Umbilical cord (tissue), 2 donors: ENCODE data around the gene S100P. TPM values are rescaled to one million over a fixed set of nuclear protein-coding genes. Genes with fewer than 3 reads are reported as not detected.
"Not testable (repeated sequence)": the region's sequence is repeated elsewhere in the genome, so short reads cannot be mapped to it uniquely, and the experiment has no call there.

Experiments
- DNase-seq: peaks from one replicate; pipeline ENCODE4 v3.0.0-alpha.2; 2015; ENCODE audit warnings: low spot score
- total RNA-seq: library from RNA; depleted of rRNA; stranded (reverse); fragments of >200 nt; gene quantifications from one replicate; pipeline ENCODE4 v1.2.3, GENCODE V29; 2014; ENCODE audit warnings: low replicate concordance; ENCODE audit not compliant: insufficient read depth

Gene S100P
- 5.3 TPM for total RNA-seq

DNA sequence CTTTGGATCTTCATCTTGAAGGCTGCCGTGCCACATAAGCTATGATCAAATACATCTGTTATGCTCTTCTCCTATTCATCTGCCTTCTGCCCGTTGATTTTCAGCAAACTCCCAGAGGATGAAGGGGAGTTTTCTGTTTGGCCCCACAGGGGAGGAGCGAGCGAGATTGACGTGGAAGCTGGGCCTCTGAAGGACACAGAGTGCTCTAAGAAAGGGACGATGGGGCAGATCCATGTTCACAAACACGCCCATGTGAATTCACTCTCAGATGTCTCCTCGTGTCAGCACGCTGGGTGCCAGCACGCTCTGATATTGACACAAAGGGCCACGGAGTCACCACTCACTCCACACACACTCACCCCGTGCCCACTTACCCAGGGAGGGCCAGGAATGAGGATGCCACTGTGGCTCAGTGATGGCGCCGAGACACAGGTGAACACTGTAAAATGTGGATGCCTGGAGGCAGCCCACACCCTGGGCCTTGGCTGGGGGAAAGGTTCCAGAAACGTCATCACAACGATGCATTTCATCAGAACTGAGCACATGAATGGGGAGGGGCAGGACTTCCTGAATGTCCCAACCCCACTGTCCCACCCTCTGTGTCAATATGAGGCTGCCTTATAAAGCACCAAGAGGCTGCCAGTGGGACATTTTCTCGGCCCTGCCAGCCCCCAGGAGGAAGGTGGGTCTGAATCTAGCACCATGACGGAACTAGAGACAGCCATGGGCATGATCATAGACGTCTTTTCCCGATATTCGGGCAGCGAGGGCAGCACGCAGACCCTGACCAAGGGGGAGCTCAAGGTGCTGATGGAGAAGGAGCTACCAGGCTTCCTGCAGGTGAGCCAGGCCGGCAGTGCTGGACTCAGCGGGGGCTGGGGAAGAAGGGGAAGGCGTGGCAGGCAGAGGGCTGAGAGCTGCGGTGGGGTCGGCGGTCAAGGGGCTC lies at the start of gene S100P:
Gene S100P, plus strand, starts transcription at position 648 of the 946 bp plus-strand sequence. Its CDS starts 55 bp downstream, at position 703.
- DNase-seq = peak; percentile 78

GRCh38 chr4:6644792-6645530 lies 48.7 kb upstream of the S100P start:
- DNase-seq = no peak

- no peak for DNase-seq
These were observed 46.5 kb upstream of the S100P start for GRCh38 chr4:6647169-6647568.

GRCh38 chr4:6647582-6648230 lies 46.0 kb upstream of the S100P start:
- no peak for DNase-seq

- no peak for DNase-seq
These were observed 44.5 kb upstream of the S100P start for GRCh38 chr4:6649216-6649615.

- DNase-seq = not testable (repeated sequence)
These were observed 39.5 kb upstream of the S100P start for GRCh38 chr4:6654211-6654610.

- not testable (repeated sequence) for DNase-seq
These were observed 38.4 kb upstream of the S100P start for GRCh38 chr4:6655291-6655690.

DNA sequence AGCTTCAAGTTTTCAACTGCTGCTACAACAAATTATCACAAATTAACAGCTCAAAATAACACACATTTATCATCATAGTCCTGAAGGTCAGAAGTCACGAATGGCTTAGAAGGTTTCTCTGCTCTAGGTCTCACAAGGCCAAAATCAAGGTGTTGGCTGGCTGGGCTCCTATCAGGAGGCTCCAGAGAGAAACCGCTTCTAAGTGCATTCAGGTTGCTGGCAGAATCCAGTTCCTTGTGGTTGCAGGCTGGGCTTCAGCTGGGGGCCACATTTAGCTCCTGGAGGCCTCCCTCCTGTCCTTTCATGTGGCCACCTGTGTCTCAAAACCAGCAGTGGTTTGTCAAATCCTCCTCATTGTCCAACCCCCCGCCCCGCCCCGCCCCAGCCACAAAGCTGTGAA lies 37.8 kb upstream of the S100P start:
- no peak for DNase-seq

GRCh38 chr4:6657242-6658208 lies 36.2 kb upstream of the S100P start:
- no peak for DNase-seq

GRCh38 chr4:6658209-6658595 lies 35.5 kb upstream of the S100P start:
- DNase-seq = no peak

- peak; percentile 43 for DNase-seq
These were observed 35.0 kb upstream of the S100P start for GRCh38 chr4:6658597-6659075.

- no peak for DNase-seq
These were observed 33.8 kb upstream of the S100P start for GRCh38 chr4:6659897-6660296.

- no peak for DNase-seq
These were observed 33.2 kb upstream of the S100P start for GRCh38 chr4:6660430-6660829.

DNA sequence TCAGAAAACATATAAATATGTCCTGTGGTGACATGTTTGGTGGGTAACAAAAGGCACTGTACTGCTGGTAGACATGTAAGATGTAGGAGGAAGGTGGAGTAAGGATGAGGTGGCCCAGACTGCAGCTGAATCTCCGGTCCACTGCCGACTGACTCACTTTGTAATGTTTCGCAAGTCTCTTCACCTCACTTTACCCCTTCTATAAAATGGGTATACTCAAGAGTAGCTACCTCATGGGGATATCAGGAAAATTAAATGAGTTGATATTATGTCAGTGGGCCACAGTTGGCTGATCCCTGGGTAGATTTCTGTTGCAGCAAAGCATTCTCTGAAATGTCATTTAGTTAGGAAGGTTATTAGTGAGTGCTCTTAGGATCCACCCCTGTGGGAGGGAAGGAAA lies 31.1 kb upstream of the S100P start:
- no peak for DNase-seq

- DNase-seq = no peak
These were observed 29.9 kb upstream of the S100P start for GRCh38 chr4:6663596-6664393.

DNA sequence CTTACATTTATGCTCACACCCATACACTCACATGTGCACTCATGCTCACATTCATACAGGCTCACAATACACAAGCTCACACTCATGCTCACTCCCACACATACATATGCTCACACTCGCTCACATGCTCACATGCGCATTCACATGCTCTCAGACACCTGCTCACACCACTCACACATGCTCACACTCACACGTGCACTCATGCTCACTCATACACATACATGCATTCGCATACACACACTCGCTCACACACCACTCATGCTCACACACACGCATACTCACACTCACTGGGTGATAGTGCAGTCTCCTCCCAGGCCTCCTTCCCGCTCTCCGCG lies 28.4 kb upstream of the S100P start:
- DNase-seq = no peak

DNA sequence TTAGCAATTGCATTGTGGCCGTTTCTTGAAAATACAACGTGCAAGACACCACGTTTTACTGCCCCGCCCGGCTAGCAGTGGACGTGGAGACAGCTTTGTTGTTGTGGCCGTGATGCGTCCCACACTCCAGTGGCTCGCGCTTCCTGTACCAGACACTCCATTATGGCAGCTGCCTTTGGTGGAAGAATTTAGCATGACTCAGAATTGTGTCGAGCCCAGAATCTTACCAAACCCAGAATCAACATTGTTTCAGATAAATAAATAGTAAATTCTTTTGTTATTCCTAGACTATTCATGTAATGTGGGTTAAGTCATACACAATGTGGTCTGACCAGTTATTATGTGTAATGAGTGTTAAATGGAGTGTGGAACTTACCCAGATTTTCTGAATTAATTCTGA lies 25.3 kb upstream of the S100P start:
- DNase-seq = no peak

DNA sequence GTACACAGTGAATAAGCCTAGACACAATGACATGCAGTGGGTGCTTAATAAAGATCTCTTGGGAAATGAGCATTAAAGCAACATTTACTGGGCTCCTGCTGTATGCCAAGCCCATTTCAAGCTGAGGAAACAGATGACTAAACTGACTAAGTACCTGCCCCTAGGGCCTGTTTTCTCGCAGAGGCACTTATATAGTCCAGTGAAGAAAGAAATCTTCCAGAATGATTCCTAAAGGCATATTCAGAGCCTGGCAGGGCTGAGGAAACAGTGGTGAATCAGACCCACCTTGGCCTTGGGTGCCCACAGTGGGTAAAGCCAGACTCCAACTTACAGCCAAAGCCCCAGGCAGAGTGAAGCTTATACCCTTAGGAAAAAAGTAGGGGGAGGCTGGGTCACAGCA lies 22.0 kb upstream of the S100P start:
- DNase-seq = no peak

GRCh38 chr4:6672131-6672530 lies 21.5 kb upstream of the S100P start:
- DNase-seq = no peak

DNA sequence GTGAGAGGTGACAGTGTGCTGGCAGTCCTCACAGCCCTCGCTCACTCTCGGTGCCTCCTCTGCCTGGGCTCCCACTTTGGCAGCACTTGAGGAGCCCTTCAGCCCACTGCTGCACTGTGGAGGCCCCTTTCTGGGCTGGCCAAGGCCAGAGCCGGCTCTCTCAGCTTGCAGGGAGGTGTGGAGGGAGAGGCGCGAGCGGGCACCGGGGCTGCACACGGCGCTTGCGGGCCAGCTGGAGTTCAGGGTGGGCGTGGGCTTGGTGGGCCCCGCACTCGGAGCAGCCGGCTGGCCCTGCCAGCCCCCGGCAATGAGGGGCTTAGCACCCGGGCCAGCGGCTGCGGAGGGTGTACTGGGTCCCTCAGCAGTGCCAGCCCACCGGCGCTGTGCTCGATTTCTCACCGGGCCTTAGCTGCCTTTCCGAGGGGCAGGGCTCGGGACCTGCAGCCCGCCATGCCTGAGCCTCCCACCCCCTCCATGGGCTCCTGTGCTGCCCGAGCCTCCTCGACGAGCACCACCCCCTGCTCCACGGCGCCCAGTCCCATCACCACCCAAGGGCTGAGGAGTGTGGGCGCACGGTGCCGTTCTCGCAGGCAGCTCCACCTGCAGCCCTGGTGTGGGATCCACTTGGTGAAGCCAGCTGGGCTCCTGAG lies 21.0 kb upstream of the S100P start:
- not testable (repeated sequence) for DNase-seq
